ENCODE measurements around the gene PROM1.

DNA sequence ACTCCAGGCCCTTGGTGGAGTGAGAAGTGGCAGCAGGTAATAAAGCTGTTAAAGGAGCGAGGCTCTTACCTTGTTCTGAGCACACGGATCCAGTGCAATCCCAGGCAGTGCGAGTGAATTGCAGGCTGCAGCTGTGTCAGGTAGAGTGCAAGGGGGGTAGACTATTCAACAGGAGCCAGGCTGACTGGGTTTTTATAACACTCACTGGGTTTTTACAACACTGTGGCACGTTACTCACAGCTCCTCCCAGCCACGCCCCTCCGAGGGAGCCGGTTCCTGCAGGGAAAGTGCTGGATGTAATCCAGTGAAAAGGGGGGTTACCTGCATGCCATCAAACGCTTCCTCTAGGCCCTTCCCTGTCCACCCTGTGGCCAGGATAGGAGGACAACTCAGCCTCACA, 145.6 kb downstream of the PROM1 start:
- TF ChIP-seq, protein P1, sequence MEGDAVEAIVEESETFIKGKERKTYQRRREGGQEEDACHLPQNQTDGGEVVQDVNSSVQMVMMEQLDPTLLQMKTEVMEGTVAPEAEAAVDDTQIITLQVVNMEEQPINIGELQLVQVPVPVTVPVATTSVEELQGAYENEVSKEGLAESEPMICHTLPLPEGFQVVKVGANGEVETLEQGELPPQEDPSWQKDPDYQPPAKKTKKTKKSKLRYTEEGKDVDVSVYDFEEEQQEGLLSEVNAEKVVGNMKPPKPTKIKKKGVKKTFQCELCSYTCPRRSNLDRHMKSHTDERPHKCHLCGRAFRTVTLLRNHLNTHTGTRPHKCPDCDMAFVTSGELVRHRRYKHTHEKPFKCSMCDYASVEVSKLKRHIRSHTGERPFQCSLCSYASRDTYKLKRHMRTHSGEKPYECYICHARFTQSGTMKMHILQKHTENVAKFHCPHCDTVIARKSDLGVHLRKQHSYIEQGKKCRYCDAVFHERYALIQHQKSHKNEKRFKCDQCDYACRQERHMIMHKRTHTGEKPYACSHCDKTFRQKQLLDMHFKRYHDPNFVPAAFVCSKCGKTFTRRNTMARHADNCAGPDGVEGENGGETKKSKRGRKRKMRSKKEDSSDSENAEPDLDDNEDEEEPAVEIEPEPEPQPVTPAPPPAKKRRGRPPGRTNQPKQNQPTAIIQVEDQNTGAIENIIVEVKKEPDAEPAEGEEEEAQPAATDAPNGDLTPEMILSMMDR (IDR thresholded peaks at IDR 0.05) = no peak
- no peak for TF ChIP-seq POLR2A (IDR thresholded peaks at IDR 0.05)
- peak in 1 of 2 donors; percentile 32 for TF ChIP-seq POLR2AphosphoS5 (IDR thresholded peaks at IDR 0.05; ENCODE audit: insufficient read depth in 1 of 2, low read depth in 1 of 2)
